Skeletal muscle satellite cell (primary cell): ENCODE measurements around the gene GRAMD4.

ENCODE experiments used
- H3K27me3 ChIP-seq: 2 replicates; pipeline ENCODE4 v1.7.0; 2013; ENCODE audit warnings: low read length; ENCODE audit not compliant: control insufficient read depth, insufficient read depth
- H3K36me3 ChIP-seq: 2 replicates; pipeline ENCODE4 v1.7.0; 2013; ENCODE audit warnings: mild to moderate bottlenecking, control low read depth, low read length; ENCODE audit not compliant: insufficient read depth
- H3K4me1 ChIP-seq: 2 replicates; pipeline ENCODE4 v1.7.0; 2013; ENCODE audit warnings: low read length; ENCODE audit not compliant: control insufficient read depth, insufficient read depth
- H3K4me2 ChIP-seq: 2 replicates; pipeline ENCODE4 v1.7.0; 2013; ENCODE audit warnings: mild to moderate bottlenecking, low read length
- H3K4me3 ChIP-seq: 2 replicates; pipeline ENCODE4 v1.7.0; 2013; ENCODE audit warnings: low read length
- H3K9ac ChIP-seq: 2 replicates; pipeline ENCODE4 v1.7.0; 2013; ENCODE audit warnings: mild to moderate bottlenecking, low read depth, low read length, moderate library complexity
- H3K9me3 ChIP-seq: replicated peaks from 2 replicates; pipeline ENCODE4 v1.7.0; 2013; ENCODE audit warnings: mild to moderate bottlenecking, control low read depth, low read length

Gene GRAMD4

DNA sequence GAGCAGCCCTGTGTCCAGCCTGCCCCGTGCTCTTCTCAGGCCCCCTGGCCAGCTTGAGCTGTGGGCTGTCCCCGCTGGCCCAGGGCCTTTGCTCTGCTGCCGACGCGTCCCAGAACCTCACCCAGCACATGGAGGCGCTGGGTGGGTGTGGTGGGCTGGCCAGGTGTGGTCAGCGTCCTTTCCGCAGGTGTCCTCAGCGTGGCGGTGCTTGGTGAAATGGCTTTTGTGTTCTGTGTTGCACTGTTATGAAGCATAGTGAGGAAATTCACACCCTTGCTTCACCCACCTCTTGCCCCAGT is 37.4 kb downstream of the GRAMD4 start:
- Histone ChIP-seq H3K9me3 (no peaks in the 10 kb centered on the region), H3K4me2 (no peak overlapping the region), H3K4me3 (no peak overlapping the region), H3K4me1 (no peaks in the 10 kb centered on the region), H3K36me3 (no peaks in the 10 kb centered on the region), H3K9ac (no peak overlapping the region), H3K27me3 (no peaks in the 10 kb centered on the region)

DNA sequence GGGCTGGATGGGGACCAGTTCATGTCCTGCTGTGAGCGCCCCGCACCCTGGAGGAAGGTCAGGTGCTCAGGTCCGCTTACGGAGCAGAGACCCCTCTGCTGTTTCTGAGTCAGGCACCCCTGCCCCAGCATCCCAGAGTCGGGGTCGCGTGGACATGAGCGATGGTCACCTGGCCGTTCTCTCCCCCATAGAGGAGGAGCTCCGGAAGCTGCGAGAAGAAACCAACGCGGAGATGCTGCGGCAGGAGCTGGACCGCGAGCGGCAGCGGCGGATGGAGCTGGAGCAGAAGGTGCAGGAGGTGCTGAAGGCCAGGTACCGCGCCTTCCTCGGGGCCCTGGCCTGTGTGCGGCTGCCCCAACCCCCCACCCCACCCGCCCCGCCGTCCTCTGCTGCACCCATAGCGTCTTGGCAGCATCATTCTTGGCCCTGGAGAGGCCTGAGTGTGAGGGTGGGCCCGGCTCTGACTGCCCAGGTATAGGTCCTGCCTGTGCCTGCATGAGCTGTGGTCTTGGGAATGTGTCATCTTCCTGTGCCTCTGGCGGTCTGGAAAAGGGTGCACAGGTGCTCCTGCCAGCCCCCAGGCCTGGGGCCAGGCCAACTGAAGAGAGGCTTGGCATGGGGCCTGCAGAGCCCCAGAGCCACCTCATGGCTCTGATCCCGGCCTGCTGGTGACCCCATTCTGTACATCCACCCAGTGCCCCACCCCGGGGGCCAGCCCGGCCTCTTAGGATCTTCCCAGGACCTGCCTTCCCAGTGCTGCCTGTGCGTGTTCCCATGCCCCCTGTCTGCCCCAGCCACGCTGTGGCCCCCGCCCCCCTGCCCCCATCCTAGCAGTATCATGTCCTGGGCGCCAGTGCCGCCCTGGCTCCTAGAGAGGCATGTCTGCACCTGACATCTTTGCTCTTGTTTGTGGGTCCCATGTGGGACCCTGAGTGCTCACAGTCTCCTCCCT is 38.1 kb downstream of the GRAMD4 start:
- H3K27me3 ChIP-seq, result no peaks in the 10 kb centered on the region
- no peaks in the 10 kb centered on the region for H3K9me3 ChIP-seq
- H3K9ac ChIP-seq, result no peak overlapping the region
- H3K4me2 ChIP-seq, result no peak overlapping the region
- no peaks in the 10 kb centered on the region for H3K36me3 ChIP-seq
- no peak overlapping the region for H3K4me3 ChIP-seq
- H3K4me1 ChIP-seq, result no peaks in the 10 kb centered on the region

- Histone ChIP-seq H3K4me2 (no peak overlapping the region), H3K4me1 (no peaks in the 10 kb centered on the region), H3K27me3 (no peaks in the 10 kb centered on the region), H3K36me3 (no peaks in the 10 kb centered on the region), H3K9ac (no peak overlapping the region), H3K4me3 (no peak overlapping the region), H3K9me3 (no peaks in the 10 kb centered on the region)
Measured at GRCh38 chr22:46659059-46659790, 39.0 kb downstream of the GRAMD4 start.

DNA sequence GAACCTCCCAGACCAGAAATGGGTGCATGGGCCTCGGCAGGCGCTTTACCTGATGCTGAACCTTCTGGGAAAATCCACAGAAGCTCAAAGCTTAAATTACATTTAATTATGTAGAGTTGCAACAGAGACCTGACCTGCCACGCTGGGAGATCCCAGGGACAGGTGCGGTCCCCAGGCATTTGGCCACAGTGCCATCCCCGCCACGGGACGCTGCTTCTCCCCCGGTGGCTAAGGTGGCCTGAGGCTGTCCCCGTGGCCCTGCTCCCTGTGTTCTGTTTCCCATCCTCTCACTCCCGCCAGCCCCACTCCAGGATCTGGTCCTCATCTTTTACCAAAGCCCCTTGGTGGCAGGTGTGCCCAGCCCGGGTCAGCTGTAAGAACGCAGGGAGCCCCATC is 39.6 kb downstream of the GRAMD4 start:
- Histone ChIP-seq H3K9ac (no peak overlapping the region), H3K27me3 (no peaks in the 10 kb centered on the region), H3K9me3 (no peaks in the 10 kb centered on the region), H3K4me2 (no peak overlapping the region), H3K4me3 (no peak overlapping the region), H3K4me1 (no peaks in the 10 kb centered on the region), H3K36me3 (no peaks in the 10 kb centered on the region)

- H3K4me3 ChIP-seq, result no peak overlapping the region
- no peak overlapping the region for H3K4me2 ChIP-seq
- H3K9me3 ChIP-seq, result no peaks in the 10 kb centered on the region
- no peaks in the 10 kb centered on the region for H3K27me3 ChIP-seq
- no peaks in the 10 kb centered on the region for H3K36me3 ChIP-seq
- H3K4me1 ChIP-seq, result no peaks in the 10 kb centered on the region
- H3K9ac ChIP-seq, result no peak overlapping the region
Measured at GRCh38 chr22:46660604-46661201, 40.5 kb downstream of the GRAMD4 start.

GRCh38 chr22:46661221-46661851 is 41.1 kb downstream of the GRAMD4 start:
- H3K36me3 ChIP-seq, result no peaks in the 10 kb centered on the region
- H3K4me3 ChIP-seq, result no peak overlapping the region
- no peak overlapping the region for H3K4me2 ChIP-seq
- no peaks in the 10 kb centered on the region for H3K4me1 ChIP-seq
- no peaks in the 10 kb centered on the region for H3K9me3 ChIP-seq
- H3K9ac ChIP-seq, result no peak overlapping the region
- H3K27me3 ChIP-seq, result no peaks in the 10 kb centered on the region

DNA sequence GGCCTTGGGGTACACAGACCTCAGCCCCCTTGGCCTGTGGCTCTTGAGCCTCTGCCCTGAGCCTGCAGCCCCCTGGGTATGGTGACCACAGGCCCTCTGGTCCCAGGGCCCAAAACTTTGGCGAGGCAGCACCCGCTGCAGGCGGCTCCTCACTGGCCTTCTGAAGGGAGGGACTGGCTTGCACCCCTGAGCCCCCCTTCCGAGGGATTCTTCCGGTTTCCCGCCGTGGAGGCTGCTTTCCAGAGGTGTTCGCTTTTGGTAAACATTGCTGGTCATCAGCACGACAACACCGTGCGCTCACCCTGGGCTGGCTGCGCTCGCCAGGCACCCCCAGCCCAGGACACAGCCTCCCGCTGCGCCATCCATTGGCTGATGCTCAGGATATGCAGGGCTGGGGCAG is 42.0 kb downstream of the GRAMD4 start:
- Histone ChIP-seq H3K4me3 (no peak overlapping the region), H3K4me1 (no peaks in the 10 kb centered on the region), H3K36me3 (no peaks in the 10 kb centered on the region), H3K27me3 (no peaks in the 10 kb centered on the region), H3K4me2 (no peak overlapping the region), H3K9ac (no peak overlapping the region), H3K9me3 (no peaks in the 10 kb centered on the region)

DNA sequence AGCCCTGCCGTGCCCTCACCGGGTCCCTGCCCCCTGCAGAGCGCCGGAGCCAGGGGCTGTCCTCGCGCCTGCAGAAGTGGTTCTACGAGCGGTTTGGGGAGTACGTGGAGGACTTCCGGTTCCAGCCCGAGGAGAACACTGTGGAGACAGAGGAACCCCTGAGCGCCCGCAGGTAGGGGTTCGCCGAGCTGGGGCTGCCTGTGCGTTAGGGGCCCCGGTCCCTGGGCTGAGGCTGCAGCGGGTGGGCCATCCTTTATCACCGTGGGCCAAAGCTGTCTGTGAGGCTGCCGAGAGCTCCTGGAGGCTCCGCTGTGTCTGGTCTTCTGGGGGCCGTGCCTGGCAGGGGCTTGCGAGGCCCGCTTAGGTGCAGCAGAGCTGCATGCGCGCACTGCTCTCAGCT is 42.8 kb downstream of the GRAMD4 start:
- Histone ChIP-seq H3K9me3 (no peaks in the 10 kb centered on the region), H3K4me2 (no peak overlapping the region), H3K27me3 (no peaks in the 10 kb centered on the region), H3K9ac (no peak overlapping the region), H3K4me3 (no peak overlapping the region), H3K4me1 (no peaks in the 10 kb centered on the region), H3K36me3 (no peaks in the 10 kb centered on the region)

DNA sequence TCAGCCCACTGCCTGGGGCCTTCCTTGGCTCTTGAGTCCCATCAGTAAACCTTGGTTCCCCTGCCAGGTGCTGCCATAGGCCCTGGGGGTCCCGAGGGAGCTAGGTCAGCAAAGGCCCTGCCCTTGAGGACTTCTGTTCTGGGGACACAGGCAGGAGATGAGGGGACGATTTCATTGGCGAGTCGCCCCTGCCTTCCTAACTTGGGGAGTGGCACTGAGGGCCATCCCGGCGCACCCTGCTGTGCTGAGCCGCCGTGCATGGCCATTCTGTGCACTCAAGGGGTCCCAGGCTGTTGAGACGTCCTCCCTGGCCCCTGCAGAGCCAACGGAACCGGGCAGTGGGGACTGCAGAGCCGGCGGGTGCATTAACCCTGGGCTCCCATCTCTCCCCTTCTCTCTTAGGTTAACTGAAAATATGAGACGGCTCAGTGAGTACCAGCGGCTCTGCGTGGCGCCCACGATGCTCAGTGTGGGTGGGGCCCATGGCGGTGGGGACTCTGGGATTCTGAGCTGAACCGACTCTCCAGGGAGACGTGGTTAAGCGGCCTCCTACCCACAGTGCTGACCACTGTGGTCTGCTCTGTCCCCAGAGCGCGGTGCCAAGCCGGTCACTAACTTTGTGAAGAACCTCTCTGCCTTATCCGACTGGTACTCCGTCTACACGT is 43.4 kb downstream of the GRAMD4 start:
- Histone ChIP-seq H3K4me3 (no peak overlapping the region), H3K9me3 (no peaks in the 10 kb centered on the region), H3K36me3 (no peaks in the 10 kb centered on the region), H3K9ac (no peak overlapping the region), H3K4me2 (no peak overlapping the region), H3K27me3 (no peaks in the 10 kb centered on the region), H3K4me1 (no peaks in the 10 kb centered on the region)

DNA sequence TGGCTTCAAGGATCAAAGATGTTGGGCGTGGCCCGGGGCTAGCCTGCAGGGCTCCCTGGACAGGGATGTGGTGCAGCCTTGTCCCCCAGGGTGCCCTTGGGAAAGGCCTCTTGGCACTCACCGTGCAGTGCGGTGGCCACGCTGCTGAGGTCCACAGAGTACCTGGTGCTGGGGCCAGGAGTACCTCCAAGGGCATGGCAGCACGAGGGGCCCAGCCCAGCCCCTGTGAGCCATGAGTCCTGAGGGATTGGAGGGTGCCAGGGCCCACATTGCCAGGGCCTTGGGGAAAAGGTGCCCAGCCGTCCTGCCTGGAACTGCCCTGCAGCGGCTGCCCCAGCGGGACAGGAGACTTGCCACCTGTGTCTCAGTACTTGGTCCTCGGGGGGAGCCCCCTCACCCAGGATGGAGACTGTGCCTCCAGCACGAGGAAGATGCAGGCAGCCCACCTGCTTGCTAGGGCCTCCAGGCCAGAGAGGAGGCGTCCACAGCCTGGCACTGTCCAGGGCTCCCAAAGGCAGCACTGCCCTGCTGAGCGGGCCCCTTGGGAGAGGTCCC is 44.2 kb downstream of the GRAMD4 start:
- Histone ChIP-seq H3K36me3 (no peaks in the 10 kb centered on the region), H3K4me2 (no peak overlapping the region), H3K9ac (no peak overlapping the region), H3K9me3 (no peaks in the 10 kb centered on the region), H3K4me1 (no peaks in the 10 kb centered on the region), H3K27me3 (no peaks in the 10 kb centered on the region), H3K4me3 (no peak overlapping the region)
